ENCODE results near the gene NF1.
"Not testable (repeated sequence)": the region's sequence is repeated elsewhere in the genome, so short reads cannot be mapped to it uniquely, and the experiment has no call there.

DNA sequence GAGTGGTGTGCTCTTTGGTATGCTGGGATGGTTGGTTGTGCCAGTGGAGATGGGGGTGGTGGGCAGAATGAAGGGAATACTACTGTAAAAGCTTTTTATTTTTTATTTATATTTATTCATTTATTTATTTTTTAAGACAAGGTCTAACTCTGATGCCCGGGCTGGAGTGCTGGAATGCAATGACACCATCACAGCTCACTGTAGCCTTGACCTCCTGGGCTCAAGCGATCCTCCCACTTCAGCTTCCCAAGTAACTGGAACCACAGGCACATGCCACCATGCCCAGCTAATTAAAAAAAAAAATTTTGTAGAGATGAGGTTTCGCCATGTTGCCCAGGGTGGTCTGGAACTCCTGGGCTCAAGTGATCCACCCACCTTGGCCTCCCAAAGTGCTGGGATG lies 4.1 kb upstream of the NF1 start:
- TF ChIP-seq, protein P1, sequence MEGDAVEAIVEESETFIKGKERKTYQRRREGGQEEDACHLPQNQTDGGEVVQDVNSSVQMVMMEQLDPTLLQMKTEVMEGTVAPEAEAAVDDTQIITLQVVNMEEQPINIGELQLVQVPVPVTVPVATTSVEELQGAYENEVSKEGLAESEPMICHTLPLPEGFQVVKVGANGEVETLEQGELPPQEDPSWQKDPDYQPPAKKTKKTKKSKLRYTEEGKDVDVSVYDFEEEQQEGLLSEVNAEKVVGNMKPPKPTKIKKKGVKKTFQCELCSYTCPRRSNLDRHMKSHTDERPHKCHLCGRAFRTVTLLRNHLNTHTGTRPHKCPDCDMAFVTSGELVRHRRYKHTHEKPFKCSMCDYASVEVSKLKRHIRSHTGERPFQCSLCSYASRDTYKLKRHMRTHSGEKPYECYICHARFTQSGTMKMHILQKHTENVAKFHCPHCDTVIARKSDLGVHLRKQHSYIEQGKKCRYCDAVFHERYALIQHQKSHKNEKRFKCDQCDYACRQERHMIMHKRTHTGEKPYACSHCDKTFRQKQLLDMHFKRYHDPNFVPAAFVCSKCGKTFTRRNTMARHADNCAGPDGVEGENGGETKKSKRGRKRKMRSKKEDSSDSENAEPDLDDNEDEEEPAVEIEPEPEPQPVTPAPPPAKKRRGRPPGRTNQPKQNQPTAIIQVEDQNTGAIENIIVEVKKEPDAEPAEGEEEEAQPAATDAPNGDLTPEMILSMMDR (IDR thresholded peaks at IDR 0.05) = not testable (repeated sequence)
- not testable (repeated sequence) for TF ChIP-seq POLR2A (IDR thresholded peaks at IDR 0.05); EP300 (IDR thresholded peaks at IDR 0.05; ENCODE audit: low read depth)
